Body of pancreas (tissue), 4 donors: Measurements from ENCODE around the gene ACTA1.

Experiments
- POLR2A ChIP-seq, 3 donors: fragments of 450-650 bp; IDR thresholded peaks; one replicate each; pipeline ENCODE4 v1.6.1; 2016; ENCODE audit warnings: antibody characterized with exemption in 3 of 3, mild to moderate bottlenecking in 2 of 3
- TF ChIP-seq, protein P1 (sequence below), 7 experiments: fragments of 450-650 bp in 4 of 7; fragments of 200-600 bp in 3 of 7; sonication (generic) in 3 of 7; IDR thresholded peaks; one replicate each; pipeline ENCODE4 v1.5.1; 2016 to 2019; ENCODE audit warnings: antibody characterized with exemption in 7 of 7

DNA sequence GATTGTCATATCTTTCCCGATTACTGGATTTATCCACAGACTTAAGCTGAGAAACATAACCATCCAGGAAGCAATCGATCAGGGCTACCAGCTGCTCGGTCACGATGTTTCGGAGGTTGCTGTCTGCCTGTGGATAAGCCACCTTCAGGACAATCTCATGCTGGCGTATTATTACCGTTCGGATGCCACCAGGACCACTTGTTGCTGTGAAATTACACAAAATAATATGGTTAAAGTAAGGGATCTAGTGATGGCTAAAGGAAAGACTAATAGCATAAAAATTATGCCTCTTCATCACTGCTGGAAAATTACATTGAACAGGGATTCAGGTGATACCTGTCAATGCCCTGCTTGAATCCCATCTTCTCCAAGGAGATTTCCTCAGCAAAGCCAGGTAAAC, 30.8 kb upstream of the ACTA1 start:
- TF ChIP-seq, protein P1, sequence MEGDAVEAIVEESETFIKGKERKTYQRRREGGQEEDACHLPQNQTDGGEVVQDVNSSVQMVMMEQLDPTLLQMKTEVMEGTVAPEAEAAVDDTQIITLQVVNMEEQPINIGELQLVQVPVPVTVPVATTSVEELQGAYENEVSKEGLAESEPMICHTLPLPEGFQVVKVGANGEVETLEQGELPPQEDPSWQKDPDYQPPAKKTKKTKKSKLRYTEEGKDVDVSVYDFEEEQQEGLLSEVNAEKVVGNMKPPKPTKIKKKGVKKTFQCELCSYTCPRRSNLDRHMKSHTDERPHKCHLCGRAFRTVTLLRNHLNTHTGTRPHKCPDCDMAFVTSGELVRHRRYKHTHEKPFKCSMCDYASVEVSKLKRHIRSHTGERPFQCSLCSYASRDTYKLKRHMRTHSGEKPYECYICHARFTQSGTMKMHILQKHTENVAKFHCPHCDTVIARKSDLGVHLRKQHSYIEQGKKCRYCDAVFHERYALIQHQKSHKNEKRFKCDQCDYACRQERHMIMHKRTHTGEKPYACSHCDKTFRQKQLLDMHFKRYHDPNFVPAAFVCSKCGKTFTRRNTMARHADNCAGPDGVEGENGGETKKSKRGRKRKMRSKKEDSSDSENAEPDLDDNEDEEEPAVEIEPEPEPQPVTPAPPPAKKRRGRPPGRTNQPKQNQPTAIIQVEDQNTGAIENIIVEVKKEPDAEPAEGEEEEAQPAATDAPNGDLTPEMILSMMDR (IDR thresholded peaks at IDR 0.05): no peak
- TF ChIP-seq POLR2A (IDR thresholded peaks at IDR 0.05): no peak
